BLaER1 treated with 17β-estradiol and CSF1 and Interleukin-3, amounts not matched to agents 10 nM and 100 nM (cell line): ENCODE results near the gene VEGFB.

ENCODE experiments used
- H3K27ac ChIP-seq, 11 experiments: shearing (Covaris generic); formaldehyde crosslinking; 2 replicates each; pipeline ENCODE4 v1.8.1; 2022
- H3K27me3 ChIP-seq, 11 experiments: shearing (Covaris generic); formaldehyde crosslinking; 2 replicates each; pipeline ENCODE4 v1.8.1; 2022
- H3K36me3 ChIP-seq, 11 experiments: shearing (Covaris generic); formaldehyde crosslinking; 2 replicates each; pipeline ENCODE4 v1.8.1; 2022
- H3K4me1 ChIP-seq, 10 experiments: shearing (Covaris generic); formaldehyde crosslinking; 2 replicates each; pipeline ENCODE4 v1.8.1; 2022
- H3K4me2 ChIP-seq, 11 experiments: shearing (Covaris generic); formaldehyde crosslinking; 2 replicates each; pipeline ENCODE4 v1.8.1; 2022
- H3K4me3 ChIP-seq, 10 experiments: shearing (Covaris generic); formaldehyde crosslinking; 2 replicates each; pipeline ENCODE4 v1.8.1; 2022
- H3K9ac ChIP-seq, 11 experiments: shearing (Covaris generic); formaldehyde crosslinking; 2 replicates each; pipeline ENCODE4 v1.8.1; 2022
- H3K9me3 ChIP-seq, 11 experiments: shearing (Covaris generic); formaldehyde crosslinking; replicated peaks in 1 of 11; 2 replicates each; pipeline ENCODE4 v1.8.1; 2022
- H4K20me1 ChIP-seq, 11 experiments: shearing (Covaris generic); formaldehyde crosslinking; 2 replicates each; pipeline ENCODE4 v1.8.1; 2022
- Cebpa-rat ChIP-seq, 11 experiments: shearing (Covaris generic); IDR thresholded peaks; 2 replicates each; pipeline ENCODE4 v1.8.1; 2022

The VEGFB gene

GRCh38 chr11:64225608-64226506 is 8.5 kb upstream of the VEGFB start, which contains the start of the genes NUDT22 and TRPT1:
NUDT22 (plus strand) TSS chr11:64226274; CDS start chr11:64226653, 379 bp downstream.
TRPT1 (minus strand) TSS chr11:64226186; CDS start chr11:64225860, 326 bp downstream.
- TF ChIP-seq Cebpa-rat (IDR thresholded peaks at IDR 0.05) = no peak
- H3K27ac ChIP-seq = peak within 1 kb of the TSS; percentile 59 to 95 (median 87)
- H3K9me3 ChIP-seq = no peaks in the 10 kb centered on the region
- peaks cover 8 to 61% (median 38%) of the 10 kb centered on the region in 11 experiments; a peak in 20 of 22 replicates for H4K20me1 ChIP-seq
- peaks cover 36 to 51% (median 40%) of the 10 kb centered on the region in 11 experiments for H3K36me3 ChIP-seq
- peak within 1 kb of the TSS; percentile 94 to 100 (median 98) for H3K4me2 ChIP-seq
- H3K4me3 ChIP-seq = peak within 1 kb of the TSS; percentile 62 to 79 (median 72)
- peaks cover 69 to 87% (median 75%) of the 10 kb centered on the region in 10 experiments for H3K4me1 ChIP-seq
- no peaks in the 10 kb centered on the region for H3K27me3 ChIP-seq
- H3K9ac ChIP-seq = peak within 1 kb of the TSS; percentile 75 to 91 (median 83)

GRCh38 chr11:64226507-64227051 is 7.8 kb upstream of the VEGFB start:
- H3K27ac ChIP-seq = peak overlapping the region; percentile 59 to 95 (median 87)
- no peak for TF ChIP-seq Cebpa-rat (IDR thresholded peaks at IDR 0.05)

GRCh38 chr11:64227405-64227956 is 6.9 kb upstream of the VEGFB start:
- Histone ChIP-seq H3K36me3 (peaks cover 20 to 35% (median 24%) of the 10 kb centered on the region in 11 experiments), H3K27ac (peak overlapping the region in 10 of 11 experiments; percentile 65 to 95 (median 88); a peak in 20 of 22 replicates), H3K4me2 (peak overlapping the region; percentile 94 to 100 (median 98)), H3K9me3 (no peaks in the 10 kb centered on the region), H3K27me3 (no peaks in the 10 kb centered on the region), H3K9ac (peak overlapping the region; percentile 75 to 91 (median 83)), H3K4me3 (peak overlapping the region; percentile 62 to 79 (median 72)), H4K20me1 (peaks cover 8 to 48% (median 30%) of the 10 kb centered on the region in 11 experiments; a peak in 20 of 22 replicates), H3K4me1 (peaks cover 77 to 93% (median 87%) of the 10 kb centered on the region in 10 experiments)
- TF ChIP-seq Cebpa-rat (IDR thresholded peaks at IDR 0.05) = no peak

More at GRCh38 chr11:64226507-64227051, 7.8 kb upstream of the VEGFB start:
- no peaks in the 10 kb centered on the region for H3K27me3 ChIP-seq
- peak overlapping the region; percentile 62 to 79 (median 72) for H3K4me3 ChIP-seq
- H4K20me1 ChIP-seq = peaks cover 8 to 53% (median 35%) of the 10 kb centered on the region in 11 experiments; a peak in 20 of 22 replicates
- H3K4me2 ChIP-seq = peak overlapping the region; percentile 94 to 100 (median 98)
- peaks cover 76 to 87% (median 80%) of the 10 kb centered on the region in 10 experiments for H3K4me1 ChIP-seq
- H3K9ac ChIP-seq = peak overlapping the region; percentile 75 to 91 (median 83)
- H3K9me3 ChIP-seq = no peaks in the 10 kb centered on the region
- peaks cover 29 to 44% (median 33%) of the 10 kb centered on the region in 11 experiments for H3K36me3 ChIP-seq

GRCh38 chr11:64229090-64229743 is 5.2 kb upstream of the VEGFB start:
- Histone ChIP-seq H4K20me1 (peaks cover 8 to 42% (median 13%) of the 10 kb centered on the region in 11 experiments; a peak in 19 of 22 replicates), H3K4me2 (peak overlapping the region; percentile 94 to 100 (median 99)), H3K27ac (peak overlapping the region in 9 of 11 experiments; percentile 80 to 89 (median 84); a peak in 18 of 22 replicates), H3K4me3 (peak overlapping the region; percentile 65 to 79 (median 70); a peak in 19 of 20 replicates), H3K9me3 (no peaks in the 10 kb centered on the region), H3K36me3 (peaks cover 3 to 17% (median 7%) of the 10 kb centered on the region in 11 experiments; a peak in 19 of 22 replicates), H3K27me3 (no peaks in the 10 kb centered on the region), H3K9ac (peak overlapping the region; percentile 76 to 89 (median 82)), H3K4me1 (peaks cover 76 to 94% (median 87%) of the 10 kb centered on the region in 10 experiments)
- TF ChIP-seq Cebpa-rat (IDR thresholded peaks at IDR 0.05) = no peak

- H3K9ac ChIP-seq = peak overlapping the region; percentile 76 to 89 (median 82)
- H3K4me1 ChIP-seq = peaks cover 70 to 88% (median 82%) of the 10 kb centered on the region in 10 experiments
- peak overlapping the region in 10 of 11 experiments; percentile 60 to 89 (median 84); a peak in 20 of 22 replicates for H3K27ac ChIP-seq
- H3K9me3 ChIP-seq = no peaks in the 10 kb centered on the region
- peak overlapping the region; percentile 65 to 79 (median 70) for H3K4me3 ChIP-seq
- peaks cover 0 to 12% (median 2%) of the 10 kb centered on the region in 11 experiments; a peak in 9 of 22 replicates for H3K36me3 ChIP-seq
- H3K4me2 ChIP-seq = peak overlapping the region; percentile 94 to 100 (median 99)
- peaks cover 5 to 36% (median 7%) of the 10 kb centered on the region in 11 experiments; a peak in 19 of 22 replicates for H4K20me1 ChIP-seq
- no peak for TF ChIP-seq Cebpa-rat (IDR thresholded peaks at IDR 0.05)
- no peaks in the 10 kb centered on the region for H3K27me3 ChIP-seq
Measured at GRCh38 chr11:64229744-64230170, 4.6 kb upstream of the VEGFB start.

GRCh38 chr11:64230171-64230984 is 4.0 kb upstream of the VEGFB start, which contains the start of gene DNAJC4:
DNAJC4 (plus strand) TSS chr11:64230548; CDS start chr11:64230855, 307 bp downstream.
- TF ChIP-seq Cebpa-rat (IDR thresholded peaks at IDR 0.05) = no peak
- Histone ChIP-seq H3K4me2 (peak within 1 kb of the TSS; percentile 94 to 100 (median 99)), H3K36me3 (peaks cover 0 to 6% (median 0%) of the 10 kb centered on the region in 11 experiments; a peak in 3 of 22 replicates), H3K4me1 (peaks cover 69 to 87% (median 81%) of the 10 kb centered on the region in 10 experiments), H3K27me3 (no peaks in the 10 kb centered on the region), H3K9me3 (no peaks in the 10 kb centered on the region), H3K4me3 (peak within 1 kb of the TSS; percentile 65 to 79 (median 70)), H3K27ac (peak within 1 kb of the TSS; percentile 34 to 89 (median 84); a peak in 21 of 22 replicates), H4K20me1 (peaks cover 0 to 34% (median 3%) of the 10 kb centered on the region in 11 experiments; a peak in 12 of 22 replicates), H3K9ac (peak within 1 kb of the TSS; percentile 76 to 89 (median 82))

- no peak for TF ChIP-seq Cebpa-rat (IDR thresholded peaks at IDR 0.05)
- Histone ChIP-seq H3K9ac (peak overlapping the region; percentile 76 to 89 (median 82)), H3K4me1 (peaks cover 75 to 88% (median 83%) of the 10 kb centered on the region in 10 experiments), H3K36me3 (peaks cover 0 to 10% (median 3%) of the 10 kb centered on the region in 11 experiments; a peak in 7 of 22 replicates), H3K9me3 (no peaks in the 10 kb centered on the region), H3K27me3 (no peaks in the 10 kb centered on the region), H3K4me3 (peak overlapping the region; percentile 65 to 79 (median 70)), H3K4me2 (peak overlapping the region; percentile 94 to 100 (median 99)), H3K27ac (peak overlapping the region; percentile 34 to 89 (median 84); a peak in 21 of 22 replicates), H4K20me1 (peaks cover 0 to 37% (median 8%) of the 10 kb centered on the region in 11 experiments; a peak in 10 of 22 replicates)
Measured at GRCh38 chr11:64230985-64231365, 3.4 kb upstream of the VEGFB start.
